KOPT-K1 (cell line): ENCODE measurements around the gene TMEM126B.
"Not testable (repeated sequence)": the region's sequence is repeated elsewhere in the genome, so short reads cannot be mapped to it uniquely, and the experiment has no call there.

Experiments used
- H3K27ac ChIP-seq: fragments of 200-600 bp; sonication (generic); 2 replicates; pipeline ENCODE4 v1.5.1; 2016; ENCODE audit warnings: antibody characterized with exemption, mild to moderate bottlenecking, low read depth, low read length; ENCODE audit not compliant: poor library complexity, severe bottlenecking
- H3K36me3 ChIP-seq: fragments of 200-600 bp; sonication (generic); 2 replicates; pipeline ENCODE4 v1.5.1; 2017; ENCODE audit warnings: antibody characterized with exemption, mild to moderate bottlenecking, low read length, moderate library complexity; ENCODE audit not compliant: insufficient read depth
- H3K9me3 ChIP-seq: fragments of 200-600 bp; sonication (generic); 2 replicates; pipeline ENCODE4 v1.5.1; 2017; ENCODE audit warnings: antibody characterized with exemption, low read length, mild to moderate bottlenecking; ENCODE audit not compliant: insufficient read depth, poor library complexity, severe bottlenecking

TMEM126B gene

GRCh38 chr11:85663753-85664614 lies 35.6 kb downstream of the TMEM126B start:
- Histone ChIP-seq H3K36me3 (peaks cover 44% of the 10 kb centered on the region), H3K9me3 (no peaks in the 10 kb centered on the region), H3K27ac (peak overlapping the region; percentile 97)

- H3K36me3 ChIP-seq = peaks cover 35% of the 10 kb centered on the region
- H3K27ac ChIP-seq = peak within 1 kb of the TSS; percentile 97
- no peaks in the 10 kb centered on the region for H3K9me3 ChIP-seq
Observed at GRCh38 chr11:85664615-85665481, 36.5 kb downstream of the TMEM126B start, which contains the start of gene CREBZF. TSS of gene CREBZF (minus strand) at chr11:85665129. CDS start at chr11:85664875, 254 bp downstream.

GRCh38 chr11:85665733-85666132 lies 37.3 kb downstream of the TMEM126B start:
- H3K36me3 ChIP-seq = peaks cover 26% of the 10 kb centered on the region
- H3K9me3 ChIP-seq = no peaks in the 10 kb centered on the region
- H3K27ac ChIP-seq = no peak overlapping the region

GRCh38 chr11:85666687-85667086 lies 38.3 kb downstream of the TMEM126B start:
- no peak overlapping the region for H3K27ac ChIP-seq
- H3K9me3 ChIP-seq = no peaks in the 10 kb centered on the region
- H3K36me3 ChIP-seq = peaks cover 17% of the 10 kb centered on the region

- Histone ChIP-seq H3K27ac (no peak overlapping the region), H3K9me3 (no peaks in the 10 kb centered on the region)
Observed at GRCh38 chr11:85668157-85668556, 39.8 kb downstream of the TMEM126B start.

GRCh38 chr11:85670949-85671663 lies 42.7 kb downstream of the TMEM126B start:
- not testable (repeated sequence) for H3K9me3 ChIP-seq, H3K36me3 ChIP-seq, H3K27ac ChIP-seq

More at GRCh38 chr11:85668157-85668556, 39.8 kb downstream of the TMEM126B start:
- peaks cover 3% of the 10 kb centered on the region for H3K36me3 ChIP-seq

- H3K27ac ChIP-seq = no peak overlapping the region
- no peaks in the 10 kb centered on the region for H3K36me3 ChIP-seq
- H3K9me3 ChIP-seq = peaks cover 6% of the 10 kb centered on the region
Observed at GRCh38 chr11:85672105-85672902, 43.9 kb downstream of the TMEM126B start.

GRCh38 chr11:85673393-85673792 lies 45.0 kb downstream of the TMEM126B start:
- Histone ChIP-seq H3K36me3 (no peaks in the 10 kb centered on the region), H3K9me3 (peaks cover 6% of the 10 kb centered on the region), H3K27ac (no peak overlapping the region)

GRCh38 chr11:85679576-85679975 lies 51.2 kb downstream of the TMEM126B start:
- no peak overlapping the region for H3K27ac ChIP-seq
- no peaks in the 10 kb centered on the region for H3K36me3 ChIP-seq
- no peaks in the 10 kb centered on the region for H3K9me3 ChIP-seq

GRCh38 chr11:85680897-85681296 lies 52.5 kb downstream of the TMEM126B start:
- H3K36me3 ChIP-seq = no peaks in the 10 kb centered on the region
- no peaks in the 10 kb centered on the region for H3K9me3 ChIP-seq
- no peak overlapping the region for H3K27ac ChIP-seq

- Histone ChIP-seq H3K36me3 (no peaks in the 10 kb centered on the region), H3K9me3 (no peaks in the 10 kb centered on the region), H3K27ac (no peak overlapping the region)
Observed at GRCh38 chr11:85682330-85683305, 54.2 kb downstream of the TMEM126B start.

GRCh38 chr11:85685125-85685819 lies 56.9 kb downstream of the TMEM126B start:
- no peaks in the 10 kb centered on the region for H3K9me3 ChIP-seq
- no peak overlapping the region for H3K27ac ChIP-seq
- H3K36me3 ChIP-seq = no peaks in the 10 kb centered on the region
